ENCODE results near the gene HINT3. TPM values are rescaled to one million over a fixed set of nuclear protein-coding genes. Genes with fewer than 3 reads are reported as not detected.

The HINT3 gene
- total RNA-seq, 1 donor from 2014 or later = 34.8 TPM

Other genes starting within 250 kb of the HINT3 start
- 57.5 TPM for gene HEY2, start 207.1 kb upstream of the HINT3 start, total RNA-seq
- gene NCOA7, start 165.8 kb upstream of the HINT3 start, total RNA-seq = 12.5 TPM
- gene TRMT11, start 29.8 kb downstream of the HINT3 start, total RNA-seq = 8.0 TPM